SKM-1 treated with dmso at 0.1 percent for 144 hours (cell line): ENCODE measurements around the gene CHI3L1.

Source experiments
- DNase-seq: peaks from one replicate; lab custom pipeline; 2025; ENCODE audit not compliant: unreplicated experiment; lab: John Stamatoyannopoulos, UW

Gene CHI3L1

GRCh38 chr1:203169770-203170520 is 16.6 kb downstream of the CHI3L1 start:
- no peak for DNase-seq

GRCh38 chr1:203168991-203169390 is 17.5 kb downstream of the CHI3L1 start:
- DNase-seq: no peak

DNA sequence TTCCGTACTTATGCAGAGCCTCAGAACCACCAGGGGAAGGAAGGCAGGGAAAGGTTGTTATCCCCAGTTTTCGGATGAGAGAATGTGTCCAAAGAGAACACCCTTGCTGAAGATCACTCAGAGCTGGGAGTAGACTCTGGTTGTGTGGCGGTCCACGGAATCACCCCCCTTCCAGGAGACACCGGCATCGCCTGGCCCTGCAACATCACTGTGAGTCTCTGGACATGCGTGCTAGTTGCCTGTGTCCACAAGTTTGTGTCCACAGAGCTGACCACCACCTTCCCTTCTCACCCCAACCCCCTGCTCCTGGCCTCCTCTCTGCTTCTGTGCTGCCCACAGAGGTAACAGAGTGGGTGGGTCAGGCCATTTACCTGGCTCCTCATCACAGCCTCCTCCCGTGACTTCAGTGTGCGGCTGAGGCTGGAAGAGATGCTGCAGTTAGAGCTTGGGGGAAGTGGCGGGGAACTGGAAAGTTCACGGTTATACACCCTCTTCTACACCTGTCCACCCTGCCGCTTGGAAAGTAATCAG is 18.2 kb downstream of the CHI3L1 start:
- no peak for DNase-seq

GRCh38 chr1:203167913-203168200 is 18.6 kb downstream of the CHI3L1 start:
- DNase-seq: no peak

DNA sequence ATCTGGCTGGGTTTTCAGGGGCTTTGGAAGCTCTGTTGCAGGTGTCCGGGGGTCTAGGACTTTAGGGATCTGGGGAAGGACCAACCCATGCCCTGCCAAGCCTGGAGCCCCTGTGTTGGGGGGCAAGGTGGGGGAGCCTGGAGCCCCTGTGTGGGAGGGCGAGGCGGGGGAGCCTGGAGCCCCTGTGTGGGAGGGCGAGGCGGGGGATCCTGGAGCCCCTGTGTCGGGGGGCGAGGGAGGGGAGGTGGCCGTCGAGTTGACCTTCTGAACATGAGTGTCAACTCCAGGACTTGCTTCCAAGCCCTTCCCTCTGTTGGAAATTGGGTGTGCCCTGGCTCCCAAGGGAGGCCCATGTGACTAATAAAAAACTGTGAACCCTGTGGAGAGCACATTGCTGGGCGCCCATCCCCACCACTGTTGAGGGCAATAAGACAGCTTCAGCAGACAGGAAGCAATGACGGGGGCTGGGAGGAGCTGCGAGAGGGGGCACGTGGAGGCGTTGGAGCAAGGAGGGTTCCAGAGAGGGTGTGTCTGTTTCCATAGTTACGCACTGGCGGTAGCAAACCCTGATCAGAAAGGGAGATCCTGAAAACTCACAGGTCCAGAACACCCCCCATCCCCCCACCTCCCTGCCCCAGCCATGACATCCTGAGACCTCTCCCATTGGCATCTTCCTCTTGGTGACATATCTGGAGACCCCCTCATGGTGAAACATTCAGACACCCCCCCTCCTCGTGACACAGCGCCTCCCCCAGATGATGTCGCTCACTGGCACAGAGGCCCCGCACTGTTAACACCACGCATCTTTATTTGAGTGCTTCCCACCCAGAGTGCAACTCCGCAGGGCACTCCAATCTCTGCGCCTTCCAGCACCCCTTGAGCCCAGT is 19.2 kb downstream of the CHI3L1 start:
- no peak for DNase-seq

- DNase-seq: peak; percentile 65
These were observed 20.1 kb downstream of the CHI3L1 start for GRCh38 chr1:203166192-203166940.

DNA sequence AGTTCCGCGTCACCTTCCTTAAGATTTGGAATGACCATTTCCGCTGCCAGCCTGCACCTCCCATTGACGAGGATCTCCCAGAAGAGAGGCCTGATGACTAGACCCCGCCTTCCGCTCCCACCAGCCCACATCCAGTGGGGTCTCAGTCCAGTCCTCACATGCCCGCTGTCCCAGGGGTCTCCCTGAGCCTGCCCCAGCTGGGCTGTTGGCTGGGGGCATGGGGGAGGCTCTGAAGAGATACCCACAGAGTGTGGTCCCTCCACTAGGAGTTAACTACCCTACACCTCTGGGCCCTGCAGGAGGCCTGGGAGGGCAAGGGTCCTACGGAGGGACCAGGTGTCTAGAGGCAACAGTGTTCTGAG is 20.7 kb downstream of the CHI3L1 start:
- DNase-seq: no peak

DNA sequence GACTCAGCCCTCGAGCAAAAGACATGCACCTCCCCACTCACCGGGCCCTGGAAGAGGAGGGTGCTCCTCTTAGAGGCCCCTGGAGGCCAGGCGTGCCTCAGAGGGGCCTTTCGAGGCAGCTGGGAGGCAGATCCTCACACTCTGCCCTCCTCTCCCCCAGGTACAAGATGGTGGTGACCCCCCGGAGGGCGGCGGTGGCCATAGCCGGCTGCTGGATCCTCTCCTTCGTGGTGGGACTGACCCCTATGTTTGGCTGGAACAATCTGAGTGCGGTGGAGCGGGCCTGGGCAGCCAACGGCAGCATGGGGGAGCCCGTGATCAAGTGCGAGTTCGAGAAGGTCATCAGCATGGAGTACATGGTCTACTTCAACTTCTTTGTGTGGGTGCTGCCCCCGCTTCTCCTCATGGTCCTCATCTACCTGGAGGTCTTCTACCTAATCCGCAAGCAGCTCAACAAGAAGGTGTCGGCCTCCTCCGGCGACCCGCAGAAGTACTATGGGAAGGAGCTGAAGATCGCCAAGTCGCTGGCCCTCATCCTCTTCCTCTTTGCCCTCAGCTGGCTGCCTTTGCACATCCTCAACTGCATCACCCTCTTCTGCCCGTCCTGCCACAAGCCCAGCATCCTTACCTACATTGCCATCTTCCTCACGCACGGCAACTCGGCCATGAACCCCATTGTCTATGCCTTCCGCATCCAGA is 21.3 kb downstream of the CHI3L1 start:
- DNase-seq: no peak

GRCh38 chr1:203163891-203164635 is 22.4 kb downstream of the CHI3L1 start:
- no peak for DNase-seq

- DNase-seq: peak; percentile 12
These were observed 24.1 kb downstream of the CHI3L1 start for GRCh38 chr1:203162403-203162802.

DNA sequence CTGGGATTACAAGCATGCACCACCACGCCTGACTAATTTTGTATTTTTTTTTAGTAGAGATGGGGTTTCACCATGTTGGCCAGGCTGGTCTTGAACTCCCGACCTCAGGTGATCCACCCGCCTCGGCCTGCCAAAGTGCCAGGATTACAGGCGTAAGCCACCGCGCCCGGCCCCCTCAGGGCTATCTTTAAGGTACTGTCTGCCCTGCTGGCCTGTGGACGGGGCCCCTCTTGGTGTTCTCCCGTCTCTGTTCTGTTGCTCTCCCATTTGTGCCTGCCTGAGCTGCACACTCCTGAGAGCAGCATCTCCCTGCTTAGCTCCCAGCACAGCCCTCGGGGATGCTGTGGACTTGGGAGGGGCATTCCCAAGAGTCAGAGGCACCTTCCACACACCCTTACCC is 24.8 kb downstream of the CHI3L1 start:
- DNase-seq: no peak

DNA sequence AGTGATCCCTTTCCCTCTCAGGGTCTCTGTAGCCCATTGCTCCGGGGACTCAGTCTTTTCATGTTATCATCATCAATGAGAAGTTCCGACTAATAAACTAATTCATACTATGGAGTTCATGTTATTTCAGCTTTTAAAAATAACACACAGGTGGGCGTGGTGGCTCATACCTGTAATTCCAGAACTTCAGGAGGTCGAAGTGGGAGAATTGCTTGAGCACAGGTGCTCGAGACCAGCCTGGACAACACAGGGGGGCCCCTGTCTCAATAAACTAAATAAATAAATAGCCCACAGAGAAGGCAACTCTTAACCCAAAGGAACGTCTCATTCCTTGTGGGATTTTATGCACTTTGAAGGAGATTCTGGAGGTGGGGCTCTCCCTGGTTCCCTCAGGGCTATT is 25.3 kb downstream of the CHI3L1 start:
- DNase-seq: no peak

- DNase-seq: no peak
These were observed 26.7 kb downstream of the CHI3L1 start for GRCh38 chr1:203159844-203160243.

- no peak for DNase-seq
These were observed 27.4 kb downstream of the CHI3L1 start for GRCh38 chr1:203158960-203159665.

GRCh38 chr1:203158423-203158822 is 28.1 kb downstream of the CHI3L1 start:
- DNase-seq: no peak

DNA sequence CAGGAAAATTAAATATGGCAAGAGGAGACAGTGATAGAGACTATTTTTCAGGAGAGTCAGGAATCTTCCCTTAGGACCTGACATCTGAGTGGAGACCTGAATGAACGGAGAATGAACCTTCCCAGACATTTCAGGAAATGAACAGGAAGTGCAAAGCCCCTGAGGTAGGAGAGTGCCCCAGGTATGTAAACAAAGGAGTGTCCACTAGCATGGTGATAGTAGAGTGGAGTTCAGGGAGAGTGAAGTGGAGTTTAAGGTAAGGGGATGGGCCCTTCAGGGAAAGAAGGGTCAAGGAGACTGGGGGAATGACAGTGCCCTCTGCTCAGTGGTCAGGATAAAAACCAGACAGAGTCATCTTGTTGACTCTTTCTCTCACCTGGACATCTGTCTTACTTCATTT is 30.2 kb downstream of the CHI3L1 start:
- no peak for DNase-seq

- DNase-seq: no peak
These were observed 32.3 kb downstream of the CHI3L1 start for GRCh38 chr1:203153989-203154821.

GRCh38 chr1:203153051-203153988 is 33.2 kb downstream of the CHI3L1 start:
- no peak for DNase-seq
